Astrocyte of the spinal cord (primary cell): Measurements from ENCODE around the gene MYLK.

ENCODE experiments used
- DNase-seq: peaks from one replicate; pipeline ENCODE4 v3.0.0; 2011; ENCODE audit warnings: low read depth, low spot score
- H3K4me3 ChIP-seq: 2 replicates; pipeline ENCODE4 v1.5.1; 2011; ENCODE audit warnings: low read depth, mild to moderate bottlenecking, low read length, moderate library complexity
- in situ Hi-C: cut with HindIII; loops from 2 replicates; pipeline ENCODE4 v1.10.0; 2017; ENCODE audit warnings: low sequenced_read_pairs
- TF ChIP-seq, protein P1 (sequence below): IDR thresholded peaks from 2 replicates; pipeline ENCODE4 v1.5.1; 2012; ENCODE audit warnings: low read depth, mild to moderate bottlenecking, low read length, inconsistent platforms

The MYLK gene

DNA sequence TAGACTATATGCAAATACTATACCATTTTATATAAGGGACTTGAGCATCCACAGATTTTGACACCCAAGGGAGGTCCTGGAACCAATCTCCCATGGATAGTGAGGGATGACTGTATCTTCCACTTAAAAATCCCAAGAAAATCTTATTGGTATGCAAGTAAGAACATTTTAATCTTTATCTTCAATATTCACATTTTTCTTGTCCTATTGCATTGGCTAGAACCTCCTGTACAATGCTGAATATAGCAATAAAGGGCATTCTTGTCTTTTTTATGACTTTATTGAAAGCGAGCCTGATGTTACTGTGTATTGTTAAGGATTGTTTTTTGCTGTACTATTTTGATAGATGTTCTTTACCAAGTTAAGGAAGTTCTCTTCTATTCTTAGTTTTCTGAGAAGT, 36.9 kb downstream of the MYLK start:
- DNase-seq = no peak
- TF ChIP-seq, protein P1, sequence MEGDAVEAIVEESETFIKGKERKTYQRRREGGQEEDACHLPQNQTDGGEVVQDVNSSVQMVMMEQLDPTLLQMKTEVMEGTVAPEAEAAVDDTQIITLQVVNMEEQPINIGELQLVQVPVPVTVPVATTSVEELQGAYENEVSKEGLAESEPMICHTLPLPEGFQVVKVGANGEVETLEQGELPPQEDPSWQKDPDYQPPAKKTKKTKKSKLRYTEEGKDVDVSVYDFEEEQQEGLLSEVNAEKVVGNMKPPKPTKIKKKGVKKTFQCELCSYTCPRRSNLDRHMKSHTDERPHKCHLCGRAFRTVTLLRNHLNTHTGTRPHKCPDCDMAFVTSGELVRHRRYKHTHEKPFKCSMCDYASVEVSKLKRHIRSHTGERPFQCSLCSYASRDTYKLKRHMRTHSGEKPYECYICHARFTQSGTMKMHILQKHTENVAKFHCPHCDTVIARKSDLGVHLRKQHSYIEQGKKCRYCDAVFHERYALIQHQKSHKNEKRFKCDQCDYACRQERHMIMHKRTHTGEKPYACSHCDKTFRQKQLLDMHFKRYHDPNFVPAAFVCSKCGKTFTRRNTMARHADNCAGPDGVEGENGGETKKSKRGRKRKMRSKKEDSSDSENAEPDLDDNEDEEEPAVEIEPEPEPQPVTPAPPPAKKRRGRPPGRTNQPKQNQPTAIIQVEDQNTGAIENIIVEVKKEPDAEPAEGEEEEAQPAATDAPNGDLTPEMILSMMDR = no peak
- no peak overlapping the region for H3K4me3 ChIP-seq
- in situ Hi-C loops = no loop called here

DNA sequence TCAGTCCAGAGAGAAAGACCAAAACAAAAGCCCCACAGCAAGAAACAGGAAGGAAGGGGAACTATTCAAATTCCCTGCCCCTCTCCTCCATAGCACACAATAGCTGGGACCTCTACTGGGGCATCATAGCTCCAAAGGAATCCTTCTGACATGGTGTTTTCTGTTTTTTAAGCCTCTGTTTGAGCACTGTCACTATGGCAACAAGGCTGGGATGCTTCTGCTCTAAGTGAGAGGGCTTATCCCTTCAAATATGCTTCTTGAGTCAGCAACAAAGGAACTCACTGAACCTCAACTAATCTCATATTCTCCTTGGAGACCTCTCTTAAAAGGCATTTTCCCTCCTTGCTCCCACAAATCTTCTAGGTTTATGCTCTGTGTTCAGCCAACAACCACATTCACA, 40.5 kb downstream of the MYLK start:
- no peak overlapping the region for H3K4me3 ChIP-seq
- in situ Hi-C loops = no loop called here
- TF ChIP-seq, protein P1 = no peak
- peak; percentile 73 for DNase-seq

DNA sequence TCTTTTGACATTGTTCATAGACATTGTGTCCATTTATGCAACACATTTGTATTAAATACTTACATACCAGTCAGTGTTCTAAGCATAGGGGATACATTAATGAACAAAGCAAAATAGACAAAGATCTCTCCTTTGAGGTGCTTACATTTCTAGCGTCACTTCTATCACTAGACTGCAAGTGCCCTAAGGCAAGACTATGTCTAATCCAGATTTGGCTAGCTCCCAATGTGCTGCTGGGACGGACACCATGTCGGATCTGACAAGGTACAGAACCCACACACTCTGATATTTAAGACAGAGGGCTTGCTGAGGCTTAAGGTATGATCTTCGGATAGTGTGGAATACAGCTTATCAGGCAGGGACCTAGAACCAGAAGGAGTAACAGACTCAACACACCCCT, 41.4 kb downstream of the MYLK start:
- TF ChIP-seq, protein P1 = no peak
- no peak for DNase-seq
- H3K4me3 ChIP-seq = no peak overlapping the region
- in situ Hi-C loops = no loop called here

DNA sequence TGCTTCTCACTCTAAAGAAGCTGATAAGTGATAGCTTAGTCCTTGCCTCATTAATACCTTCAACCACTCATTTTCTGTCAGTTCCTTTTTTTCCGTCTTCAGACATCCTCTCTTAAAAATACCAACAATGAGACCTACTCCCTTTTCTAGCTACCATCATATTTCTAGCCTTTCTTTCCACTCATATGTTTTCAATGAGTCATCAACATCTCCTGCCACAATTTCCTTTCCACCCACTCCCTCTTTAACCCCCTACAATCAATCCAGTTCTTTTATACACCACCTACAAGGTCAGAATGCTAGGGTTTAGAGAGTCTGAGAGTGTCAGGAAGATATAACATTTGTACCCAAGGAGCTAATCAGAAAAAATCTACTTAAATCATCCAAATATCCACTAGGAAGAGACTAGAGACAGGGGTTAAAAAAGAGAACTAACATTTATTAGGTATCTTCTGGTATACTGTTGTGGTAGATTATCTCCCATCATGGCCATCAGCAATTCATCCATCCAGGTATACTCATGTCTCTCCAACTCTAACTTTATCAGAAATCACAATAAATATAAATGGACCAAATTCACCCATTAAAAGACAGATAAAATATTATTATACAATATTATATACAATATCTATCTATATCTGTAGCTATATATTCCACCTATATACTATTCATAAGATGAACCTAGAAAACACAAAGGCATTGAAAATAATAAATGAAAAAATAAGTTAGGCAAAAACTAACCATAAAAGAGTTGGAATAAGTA, 42.5 kb downstream of the MYLK start:
- in situ Hi-C loops = no loop called here
- TF ChIP-seq, protein P1 = no peak
- H3K4me3 ChIP-seq = no peak overlapping the region
- peak; percentile 50 for DNase-seq

DNA sequence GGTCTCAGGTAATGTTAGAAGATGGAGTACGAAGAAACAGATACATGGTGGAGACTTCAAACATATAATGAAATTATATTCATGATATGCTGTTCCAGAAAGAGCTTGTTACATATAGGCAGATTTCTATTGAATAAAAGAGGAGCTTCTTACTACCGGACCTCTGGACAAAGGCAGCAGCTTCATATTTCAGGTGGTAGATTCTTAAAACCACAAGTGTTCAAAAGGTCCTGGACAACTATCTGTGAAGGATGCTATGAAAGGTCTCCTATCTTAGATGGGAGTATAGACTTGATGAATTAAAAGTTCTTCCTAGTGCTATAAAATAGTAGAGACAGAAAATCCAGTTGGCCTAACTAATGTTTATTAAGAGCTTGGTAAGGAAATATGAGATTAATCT, 43.2 kb downstream of the MYLK start:
- H3K4me3 ChIP-seq = no peak overlapping the region
- DNase-seq = no peak
- TF ChIP-seq, protein P1 = no peak
- in situ Hi-C loops = no loop called here

DNA sequence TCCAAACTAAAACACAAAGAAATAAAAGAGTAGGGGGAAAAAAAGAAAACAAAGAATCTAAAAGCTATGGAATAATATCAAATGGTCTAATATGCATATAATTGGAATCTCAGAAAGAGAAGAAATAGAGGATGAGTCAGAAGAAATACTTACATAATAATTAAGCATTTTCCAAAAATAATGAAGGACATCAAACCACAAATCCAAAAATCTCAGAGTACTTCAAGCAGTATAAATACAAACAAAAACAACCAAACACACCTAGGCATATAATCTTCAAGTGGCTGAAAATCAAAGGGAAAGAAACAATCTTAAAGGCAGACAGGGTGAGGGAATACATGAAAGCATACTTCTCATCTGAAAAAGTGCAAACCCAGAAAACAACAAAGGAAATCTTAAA, 46.3 kb downstream of the MYLK start:
- in situ Hi-C loops = no loop called here

More for the DNA sequence above, 46.3 kb downstream of the MYLK start:
- TF ChIP-seq, protein P1 = no peak
- H3K4me3 ChIP-seq = no peak overlapping the region
- no peak for DNase-seq
